ENCODE measurements around the gene RBSN. TPM values are rescaled to one million over a fixed set of nuclear protein-coding genes. Genes with fewer than 3 reads are reported as not detected.

The RBSN gene
- total RNA-seq, 1 donor from 2014 or later, result 25.7 TPM

DNA sequence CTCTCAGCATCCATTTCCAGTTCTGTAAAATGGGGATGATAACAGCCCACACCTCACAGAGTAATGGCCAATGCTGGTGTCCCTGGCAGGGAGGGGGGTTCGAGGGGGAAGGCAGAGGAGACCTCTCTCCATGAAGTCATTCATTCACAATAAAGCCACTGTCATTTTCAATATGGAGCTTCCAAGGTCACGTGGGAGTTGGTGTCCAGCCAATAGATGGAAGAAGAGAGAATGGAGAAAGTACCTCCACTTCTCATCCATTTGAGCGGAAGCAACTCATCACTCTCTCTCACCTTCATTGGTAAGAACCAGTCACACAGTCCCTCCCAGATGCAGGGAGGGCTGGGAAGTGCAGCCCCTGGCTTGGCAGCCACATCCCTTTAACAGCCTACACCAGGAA is 14.9 kb upstream of the RBSN start:
- Mint-ChIP-seq H3K4me1 (ENCODE audit: unreplicated experiment) (no peaks in the 10 kb centered on the region), H3K27ac (ENCODE audit: unreplicated experiment) (no peak overlapping the region), H3K4me3 (ENCODE audit: unreplicated experiment) (no peak overlapping the region), H3K27me3 (ENCODE audit: unreplicated experiment) (peaks cover 2% of the 10 kb centered on the region), H3K36me3 (ENCODE audit: low read depth, unreplicated experiment) (no peaks in the 10 kb centered on the region), H3K9me3 (ENCODE audit: unreplicated experiment) (no peaks in the 10 kb centered on the region)
- DNase-seq (ENCODE audit: low spot score), result no peak
- TF ChIP-seq CTCF (IDR thresholded peaks at IDR 0.05; ENCODE audit: unreplicated experiment), result no peak

DNA sequence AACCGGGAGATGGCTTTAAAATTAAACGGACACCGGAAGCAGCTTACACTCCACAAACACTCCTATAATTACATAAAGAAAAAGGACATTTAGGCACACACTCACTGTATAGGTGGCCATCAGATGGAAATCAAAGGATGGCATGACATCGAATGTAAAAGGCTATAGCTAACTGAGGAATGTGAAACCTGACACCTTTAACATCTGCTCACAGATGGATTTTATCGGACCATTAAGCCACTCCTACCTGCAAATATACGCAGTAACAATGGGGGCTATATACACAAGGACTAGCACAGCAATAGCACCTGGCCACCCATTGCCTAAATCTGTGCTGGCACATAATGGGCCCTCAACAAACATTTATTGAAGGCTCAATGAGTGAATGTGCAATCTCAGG is 14.5 kb upstream of the RBSN start:
- Mint-ChIP-seq H3K9me3 (ENCODE audit: unreplicated experiment) (no peaks in the 10 kb centered on the region), H3K36me3 (ENCODE audit: low read depth, unreplicated experiment) (no peaks in the 10 kb centered on the region), H3K27ac (ENCODE audit: unreplicated experiment) (no peak overlapping the region), H3K4me1 (ENCODE audit: unreplicated experiment) (no peaks in the 10 kb centered on the region), H3K4me3 (ENCODE audit: unreplicated experiment) (no peak overlapping the region), H3K27me3 (ENCODE audit: unreplicated experiment) (peaks cover 2% of the 10 kb centered on the region)
- no peak for DNase-seq (ENCODE audit: low spot score)
- no peak for TF ChIP-seq CTCF (IDR thresholded peaks at IDR 0.05; ENCODE audit: unreplicated experiment)

- no peak overlapping the region for H3K27ac Mint-ChIP-seq (ENCODE audit: unreplicated experiment)
- no peak for TF ChIP-seq CTCF (IDR thresholded peaks at IDR 0.05; ENCODE audit: unreplicated experiment)
- peaks cover 8% of the 10 kb centered on the region for H3K4me1 Mint-ChIP-seq (ENCODE audit: unreplicated experiment)
These were observed 13.1 kb upstream of the RBSN start for GRCh38 chr3:15112011-15112410.

DNA sequence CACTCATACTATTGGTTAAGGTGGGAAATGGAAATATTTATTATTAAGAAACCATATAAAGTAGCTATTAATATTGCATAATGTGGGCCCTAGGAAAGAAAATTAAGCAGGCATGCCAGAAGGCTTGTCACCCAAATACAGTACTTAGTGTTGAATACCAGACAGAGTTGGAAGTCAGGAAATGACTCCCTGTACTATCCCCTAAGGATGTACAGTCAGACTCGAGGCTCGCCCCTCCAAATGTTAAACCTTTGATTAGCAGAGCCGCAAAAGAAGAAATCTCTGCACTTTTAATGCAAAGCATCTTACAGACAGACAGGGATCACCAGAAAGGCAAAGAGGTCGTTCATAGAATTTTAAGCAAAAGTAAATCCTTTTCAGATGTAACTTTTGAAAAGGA is 11.3 kb upstream of the RBSN start:
- Mint-ChIP-seq H3K4me3 (ENCODE audit: unreplicated experiment) (no peak overlapping the region), H3K9me3 (ENCODE audit: unreplicated experiment) (no peaks in the 10 kb centered on the region), H3K27ac (ENCODE audit: unreplicated experiment) (no peak overlapping the region), H3K4me1 (ENCODE audit: unreplicated experiment) (peaks cover 8% of the 10 kb centered on the region), H3K27me3 (ENCODE audit: unreplicated experiment) (peaks cover 2% of the 10 kb centered on the region), H3K36me3 (ENCODE audit: low read depth, unreplicated experiment) (no peaks in the 10 kb centered on the region)
- no peak for TF ChIP-seq CTCF (IDR thresholded peaks at IDR 0.05; ENCODE audit: unreplicated experiment)
- no peak for DNase-seq (ENCODE audit: low spot score)

More at GRCh38 chr3:15112011-15112410, 13.1 kb upstream of the RBSN start:
- Mint-ChIP-seq H3K9me3 (ENCODE audit: unreplicated experiment) (no peaks in the 10 kb centered on the region), H3K36me3 (ENCODE audit: low read depth, unreplicated experiment) (no peaks in the 10 kb centered on the region), H3K27me3 (ENCODE audit: unreplicated experiment) (peaks cover 2% of the 10 kb centered on the region), H3K4me3 (ENCODE audit: unreplicated experiment) (no peak overlapping the region)
- no peak for DNase-seq (ENCODE audit: low spot score)

DNA sequence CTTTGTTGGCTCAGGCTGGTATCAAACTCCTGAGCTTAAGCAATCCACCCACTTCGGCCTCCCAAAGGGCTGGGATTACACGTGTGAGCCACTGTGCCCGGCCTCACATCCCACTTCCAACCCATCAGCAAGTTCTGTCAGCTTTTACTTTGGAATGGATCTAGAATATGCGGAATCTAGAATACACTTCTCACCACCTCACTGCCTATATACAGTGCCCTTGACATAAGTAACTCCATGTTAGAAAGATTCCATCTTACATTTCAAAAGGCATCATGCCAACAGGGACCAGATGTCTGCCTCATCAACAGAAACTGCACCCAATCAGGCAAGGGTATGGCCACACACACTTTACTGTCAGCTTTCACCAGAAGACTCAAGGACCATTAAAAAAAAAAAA is 9.9 kb upstream of the RBSN start:
- no peak for TF ChIP-seq CTCF (IDR thresholded peaks at IDR 0.05; ENCODE audit: unreplicated experiment)
- Mint-ChIP-seq H3K4me1 (ENCODE audit: unreplicated experiment) (peaks cover 8% of the 10 kb centered on the region), H3K27ac (ENCODE audit: unreplicated experiment) (no peak overlapping the region), H3K4me3 (ENCODE audit: unreplicated experiment) (no peak overlapping the region), H3K27me3 (ENCODE audit: unreplicated experiment) (peaks cover 2% of the 10 kb centered on the region), H3K9me3 (ENCODE audit: unreplicated experiment) (no peaks in the 10 kb centered on the region), H3K36me3 (ENCODE audit: low read depth, unreplicated experiment) (no peaks in the 10 kb centered on the region)
- DNase-seq (ENCODE audit: low spot score), result no peak

Measured in endothelial cell (in vitro differentiated cells).